GM03348 (cell line): ENCODE results near the gene LYPD6B.
A peak's percentile ranks its signal among the peaks of the same experiment; 100 is the strongest.

Experiments
- DNase-seq: peaks from one replicate; pipeline ENCODE4 v3.0.0; 2012; ENCODE audit warnings: low spot score

Gene LYPD6B

GRCh38 chr2:149076863-149077412 lies 38.4 kb downstream of the LYPD6B start:
- no peak for DNase-seq

- no peak for DNase-seq
Measured at GRCh38 chr2:149077861-149078260, 39.4 kb downstream of the LYPD6B start.

- no peak for DNase-seq
Measured at GRCh38 chr2:149080099-149080498, 41.6 kb downstream of the LYPD6B start.

GRCh38 chr2:149080971-149081370 lies 42.5 kb downstream of the LYPD6B start:
- DNase-seq = no peak

- no peak for DNase-seq
Measured at GRCh38 chr2:149082079-149082478, 43.6 kb downstream of the LYPD6B start.

- DNase-seq = no peak
Measured at GRCh38 chr2:149082735-149083134, 44.2 kb downstream of the LYPD6B start.

GRCh38 chr2:149084924-149085795 lies 46.7 kb downstream of the LYPD6B start:
- DNase-seq = peak; percentile 58

- no peak for DNase-seq
Measured at GRCh38 chr2:149087751-149088150, 49.3 kb downstream of the LYPD6B start.

GRCh38 chr2:149089068-149089467 lies 50.6 kb downstream of the LYPD6B start:
- no peak for DNase-seq

GRCh38 chr2:149090706-149091105 lies 52.2 kb downstream of the LYPD6B start:
- DNase-seq = no peak

GRCh38 chr2:149093579-149093978 lies 55.1 kb downstream of the LYPD6B start:
- DNase-seq = no peak

- DNase-seq = peak; percentile 72
Measured at GRCh38 chr2:149094217-149095015, 55.9 kb downstream of the LYPD6B start.

- DNase-seq = peak; percentile 70
Measured at GRCh38 chr2:149098701-149099100, 60.2 kb downstream of the LYPD6B start.

- DNase-seq = no peak
Measured at GRCh38 chr2:149099298-149099697, 60.8 kb downstream of the LYPD6B start.

GRCh38 chr2:149100739-149101699 lies 62.5 kb downstream of the LYPD6B start:
- DNase-seq = peak; percentile 20

GRCh38 chr2:149101818-149102217 lies 63.3 kb downstream of the LYPD6B start:
- DNase-seq = no peak

GRCh38 chr2:149103081-149103620 lies 64.7 kb downstream of the LYPD6B start:
- DNase-seq = no peak

- DNase-seq = no peak
Measured at GRCh38 chr2:149104221-149104620, 65.7 kb downstream of the LYPD6B start.

GRCh38 chr2:149112068-149112467 lies 73.6 kb downstream of the LYPD6B start:
- DNase-seq = no peak

- DNase-seq = no peak
Measured at GRCh38 chr2:149112713-149113112, 74.2 kb downstream of the LYPD6B start.

- DNase-seq = no peak
Measured at GRCh38 chr2:149115781-149116180, 77.3 kb downstream of the LYPD6B start.
